HuH-7.5 (cell line): ENCODE results near the gene NAB2.
"Not testable (repeated sequence)": the region's sequence is repeated elsewhere in the genome, so short reads cannot be mapped to it uniquely, and the experiment has no call there.

ENCODE experiments used
- DNase-seq: peaks from one replicate; pipeline ENCODE4 v3.0.0; 2011; ENCODE audit warnings: low spot score

NAB2 gene

DNA sequence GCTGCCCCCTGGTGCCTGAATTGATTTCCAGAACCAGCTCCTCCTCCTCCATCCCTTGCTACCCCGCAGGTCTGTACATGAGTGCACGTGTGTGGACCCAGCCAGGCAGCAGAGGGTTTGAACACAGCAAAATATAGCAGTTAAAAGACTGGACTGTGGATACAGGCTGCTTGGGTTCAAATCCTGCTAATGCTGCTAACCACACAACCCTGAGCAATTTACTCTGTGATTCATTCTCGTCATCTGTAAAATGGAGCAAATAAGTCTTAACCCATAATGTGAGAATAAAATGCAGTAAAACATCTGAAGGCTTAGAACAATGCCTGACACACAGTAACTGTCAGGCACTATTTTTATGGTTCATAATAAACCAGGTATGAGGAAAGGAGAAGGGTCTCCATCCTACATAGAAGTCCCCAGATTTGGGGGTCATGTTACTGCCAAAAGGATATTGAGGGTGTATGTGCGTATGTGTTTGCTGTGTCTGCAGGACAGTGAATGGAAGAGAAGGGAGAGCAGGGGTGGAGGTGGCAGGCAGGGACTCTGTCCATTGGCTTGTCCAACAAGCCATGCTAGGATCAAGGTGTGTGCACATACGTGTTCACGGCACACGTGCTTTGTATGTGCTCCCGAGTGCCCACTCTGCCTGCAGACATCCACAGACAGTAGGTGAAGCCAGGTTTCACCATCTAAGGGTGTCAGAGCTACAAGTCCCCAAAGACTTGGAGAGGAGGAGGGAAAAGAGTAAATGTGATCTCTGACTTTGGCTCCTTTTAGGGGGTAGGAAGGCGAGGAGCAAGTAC lies 23.8 kb downstream of the NAB2 start:
- no peak for DNase-seq

DNA sequence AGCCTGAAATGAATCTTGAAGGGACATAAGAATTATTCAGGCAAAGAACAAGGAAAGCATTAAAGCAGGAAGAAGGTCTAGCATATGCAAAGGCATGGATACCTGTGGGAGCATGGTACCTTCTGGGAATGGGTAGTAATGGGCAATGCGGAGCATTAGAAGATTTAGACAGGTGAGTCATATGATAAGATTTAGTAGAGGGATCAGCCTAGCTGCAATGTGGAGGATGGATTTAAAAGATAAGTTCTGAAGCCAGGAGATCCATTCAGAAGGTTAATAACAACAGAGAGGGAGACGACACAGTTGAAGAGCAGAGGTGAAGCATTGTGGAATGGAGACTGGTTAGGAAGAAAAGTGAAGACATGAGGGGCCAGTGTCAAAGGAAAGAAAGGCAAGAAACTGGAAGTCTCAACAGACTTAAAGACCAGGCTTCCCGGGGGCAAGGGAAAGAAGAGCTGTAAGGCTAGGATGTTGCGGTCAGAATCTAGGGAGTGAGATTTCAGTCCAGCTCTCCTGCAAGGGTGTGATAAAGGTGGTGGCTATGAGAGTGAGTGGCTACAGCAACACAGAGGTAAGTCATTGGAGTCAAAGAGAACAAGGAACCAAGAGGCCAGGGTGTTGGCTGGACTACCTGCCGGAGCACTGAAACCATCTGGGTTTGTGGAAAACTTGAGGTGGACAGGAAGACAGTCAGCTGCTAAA lies 27.8 kb downstream of the NAB2 start:
- no peak for DNase-seq

DNA sequence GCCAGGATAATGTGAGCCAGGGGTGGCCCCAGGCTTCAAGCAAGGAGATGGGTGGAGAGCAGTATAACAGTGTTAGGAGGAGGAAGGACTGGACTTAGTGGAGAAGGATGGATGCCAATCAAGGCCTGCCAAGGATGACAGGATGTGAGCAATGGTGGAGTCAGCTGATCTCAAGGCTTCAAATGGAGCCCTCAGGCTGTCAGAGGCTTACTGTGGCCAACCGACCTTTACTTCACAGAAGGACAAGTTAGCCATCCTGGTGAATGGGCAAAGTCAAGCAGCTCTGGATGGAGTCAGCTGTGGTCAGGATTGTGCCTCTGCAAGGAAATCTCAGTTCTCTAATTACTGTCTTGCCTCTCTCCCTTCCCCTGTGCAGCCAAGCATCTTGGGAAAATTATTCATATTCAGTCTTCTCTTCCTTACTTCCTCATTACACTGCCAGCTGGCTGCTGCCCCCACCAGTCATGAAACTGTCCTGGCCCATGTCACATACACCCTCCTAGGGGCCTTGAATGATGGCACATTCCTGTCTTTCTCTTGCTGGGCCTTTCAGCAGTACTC lies 29.9 kb downstream of the NAB2 start:
- no peak for DNase-seq

DNA sequence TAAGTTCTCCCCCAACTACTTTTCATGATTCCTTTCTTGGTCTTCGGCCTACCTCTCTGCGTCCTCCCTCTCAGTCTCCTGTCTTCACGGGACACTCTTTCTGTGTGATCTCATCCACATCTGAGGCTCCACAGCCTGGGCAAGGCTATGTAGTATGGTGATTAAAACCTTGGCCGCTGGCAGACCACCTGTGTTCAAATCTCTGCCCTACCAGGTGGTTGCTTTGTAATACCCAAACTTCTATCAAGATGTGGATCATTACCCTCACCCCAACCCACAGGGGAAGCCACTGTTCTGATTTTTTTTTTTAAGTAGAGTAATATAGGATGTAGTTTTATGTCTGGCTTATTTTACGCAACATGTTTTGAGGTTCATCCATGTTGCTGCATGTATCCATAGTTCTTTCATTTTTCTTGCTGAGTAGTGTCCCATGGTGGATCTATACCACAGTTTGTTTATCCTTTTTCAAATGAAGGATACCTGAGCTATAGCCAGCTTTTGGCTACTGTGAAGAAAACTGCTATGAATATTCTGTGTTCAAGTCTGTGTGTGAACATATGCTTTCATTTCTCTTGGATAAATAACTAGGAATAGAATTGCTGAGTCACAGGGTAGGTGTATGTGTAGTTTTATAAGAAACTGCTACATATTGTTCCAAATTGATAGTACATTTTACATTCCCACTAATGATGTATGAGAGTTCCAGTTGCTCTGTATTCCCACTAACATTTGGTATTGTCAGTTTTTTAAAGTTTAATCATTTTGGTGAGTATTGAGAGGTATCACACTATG lies 30.6 kb downstream of the NAB2 start:
- no peak for DNase-seq

DNA sequence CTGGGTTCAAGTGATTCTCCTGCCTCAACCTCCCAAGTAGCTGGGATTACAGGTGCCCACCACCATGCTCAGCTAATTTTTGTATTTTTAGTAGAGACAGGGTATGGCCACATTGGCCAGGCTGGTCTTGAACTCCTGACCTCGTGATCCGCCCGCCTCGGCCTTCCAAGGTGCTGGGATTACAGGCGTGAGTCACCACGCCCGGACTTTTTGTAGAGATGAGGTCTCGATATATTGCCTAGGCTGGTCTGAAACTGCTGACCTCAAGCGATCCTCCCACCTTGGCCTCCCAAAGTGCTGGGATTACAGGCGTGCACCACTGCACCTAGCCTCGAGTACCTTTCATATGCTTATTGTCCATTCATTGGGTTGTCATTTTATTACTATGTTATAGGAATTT lies 31.8 kb downstream of the NAB2 start:
- not testable (repeated sequence) for DNase-seq

DNA sequence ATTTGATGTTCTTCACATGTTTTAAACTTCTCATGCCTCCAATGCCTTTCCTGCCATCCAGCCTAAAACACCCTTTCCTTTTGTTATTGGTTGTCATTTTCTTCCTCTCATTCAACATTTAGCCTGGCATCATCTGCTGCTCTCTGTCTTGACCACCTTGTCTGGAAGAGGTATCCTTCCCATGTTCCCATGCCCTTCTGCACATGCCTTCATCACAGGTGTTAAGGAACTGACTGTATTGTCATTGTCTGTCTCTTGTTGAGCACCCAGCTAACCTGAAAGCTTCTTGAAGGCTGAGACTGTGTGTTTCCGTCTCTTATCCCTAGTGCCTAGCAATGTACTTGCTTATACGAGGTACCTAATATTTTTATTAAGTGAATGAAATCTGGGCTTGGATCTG lies 34.9 kb downstream of the NAB2 start:
- DNase-seq = no peak

DNA sequence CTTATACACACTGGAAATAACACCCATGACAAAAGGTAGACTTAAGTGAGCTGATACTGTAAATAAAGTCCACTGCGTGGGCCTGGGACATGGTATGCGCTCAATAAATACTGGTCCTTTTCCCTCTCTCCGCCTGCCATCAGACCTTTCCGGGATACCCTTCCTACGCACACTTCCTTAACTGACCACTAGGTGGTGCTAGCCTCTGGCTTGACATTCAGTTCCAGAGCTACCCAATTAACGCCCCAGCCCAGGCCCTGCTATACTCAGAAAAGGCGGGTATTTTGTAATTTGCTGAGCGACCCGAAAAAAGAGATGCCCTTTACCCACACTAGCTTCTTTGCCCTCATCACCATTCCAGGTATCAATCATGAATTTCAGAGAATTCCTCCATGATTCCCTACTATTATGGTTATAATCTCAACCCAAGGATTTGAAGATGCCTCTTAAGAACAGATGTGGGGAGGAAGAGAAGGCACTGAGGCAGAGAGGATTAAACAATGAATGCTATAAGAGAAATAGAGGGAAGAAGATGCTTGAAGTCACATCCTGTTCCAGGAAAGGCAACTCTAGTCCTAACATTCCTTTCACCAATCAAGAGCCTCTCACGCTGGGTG lies 35.5 kb downstream of the NAB2 start:
- DNase-seq = no peak

DNA sequence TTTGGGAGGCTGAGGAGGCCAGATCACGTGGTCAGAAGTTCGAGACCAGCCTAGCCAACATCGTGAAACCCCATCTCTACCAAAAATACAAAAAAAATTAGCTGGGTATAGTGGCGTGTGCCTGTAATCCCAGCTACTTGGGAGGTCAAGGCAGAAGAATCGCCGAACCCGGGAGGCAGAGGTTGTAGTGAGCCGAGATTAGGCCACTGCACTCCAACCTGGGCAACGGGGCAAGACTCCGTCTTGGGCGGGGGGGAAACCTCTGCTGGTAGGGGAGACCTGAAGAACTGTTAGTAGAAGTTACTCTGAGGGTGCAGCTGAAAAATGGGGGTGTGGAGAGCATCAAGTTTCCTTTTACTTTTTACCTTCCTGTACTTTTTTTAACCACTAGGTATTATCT lies 37.1 kb downstream of the NAB2 start:
- no peak for DNase-seq

DNA sequence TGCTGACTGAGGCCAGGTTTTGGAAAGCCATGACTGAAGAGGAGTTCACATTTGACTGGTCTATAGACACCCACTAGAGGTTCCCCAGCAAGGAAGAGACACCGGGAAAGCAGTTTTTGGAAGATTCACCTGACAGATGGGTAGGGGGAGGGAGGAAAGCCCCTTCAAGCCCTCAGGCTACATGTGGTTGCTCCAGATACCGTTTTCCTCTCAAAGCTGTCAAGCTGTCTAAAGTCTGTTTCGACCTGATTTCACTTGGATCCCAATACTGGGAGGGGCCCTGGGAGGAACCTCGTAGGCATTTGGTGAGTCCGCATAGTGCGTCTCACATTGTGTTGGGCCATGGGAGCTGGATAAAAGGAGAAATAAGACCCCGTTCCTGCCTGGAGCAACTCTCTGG lies 37.6 kb downstream of the NAB2 start:
- no peak for DNase-seq

DNA sequence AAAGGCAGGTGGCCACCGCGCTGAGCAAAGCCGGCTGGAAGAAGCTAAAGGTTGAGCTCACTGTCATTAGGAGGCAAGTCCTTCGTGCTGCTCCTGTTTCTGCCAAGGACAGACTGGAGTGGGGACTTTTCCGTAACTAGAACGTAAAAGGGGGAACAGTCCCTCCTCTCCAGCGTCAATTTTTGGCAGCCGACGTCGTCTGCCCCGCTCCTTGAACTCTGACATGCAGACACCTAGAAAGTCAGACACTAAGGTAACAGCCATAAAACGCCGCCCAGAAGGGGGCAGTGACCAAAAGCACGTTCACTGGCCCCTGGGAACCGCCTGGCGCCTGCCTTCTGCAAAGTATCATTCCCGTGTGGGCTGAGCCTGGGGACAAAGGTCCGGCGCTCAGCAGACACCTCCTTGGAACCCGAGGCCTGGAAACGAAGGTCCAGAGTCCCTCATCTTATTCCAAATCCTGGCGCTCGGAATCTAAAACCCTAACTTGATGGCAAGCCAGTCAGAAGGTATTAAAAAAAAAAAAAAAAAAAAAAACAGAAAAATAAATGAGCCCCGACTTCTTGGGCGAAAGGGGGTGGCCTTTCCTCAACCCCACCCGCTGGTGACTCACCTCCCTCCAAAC lies 38.3 kb downstream of the NAB2 start:
- peak; percentile 59 for DNase-seq

DNA sequence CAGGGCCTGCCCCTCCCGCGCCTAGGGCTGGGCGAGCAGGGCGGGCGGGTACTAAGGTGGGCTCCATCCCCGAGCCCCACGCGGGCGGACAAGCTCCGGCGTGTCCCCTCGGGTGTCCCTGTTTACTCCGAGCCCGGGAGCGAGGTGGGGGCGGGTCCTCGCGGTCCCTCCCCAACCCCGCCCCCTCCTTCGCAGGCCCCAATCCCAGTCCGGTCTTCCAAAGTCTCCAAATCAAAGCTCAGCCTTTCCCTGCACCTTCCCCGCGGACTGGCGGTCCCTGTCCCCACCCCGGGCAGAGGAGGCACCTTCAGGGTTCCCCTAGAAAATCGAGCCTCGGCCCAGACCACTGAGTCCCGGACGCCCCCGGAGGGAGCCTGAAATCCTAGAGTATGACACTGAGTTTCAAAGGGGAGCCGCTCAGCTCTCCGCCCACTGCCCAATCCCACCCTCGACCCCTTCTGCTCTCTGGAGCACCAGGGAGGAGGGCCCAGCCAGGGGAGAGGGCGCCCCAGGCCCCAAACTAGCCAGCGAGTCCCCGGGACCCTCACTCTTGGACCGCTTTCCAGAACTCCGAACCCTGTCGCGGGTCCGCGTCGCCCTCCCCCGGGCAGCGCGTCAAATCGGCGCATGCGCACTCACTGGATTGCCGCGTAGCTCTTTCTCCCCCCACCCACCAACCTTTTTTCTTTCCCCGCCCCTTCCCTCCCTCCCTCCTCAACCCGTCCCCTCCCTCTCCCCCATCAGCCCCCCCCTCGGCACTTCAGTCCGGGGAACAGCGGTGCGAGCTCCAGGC lies 39.0 kb downstream of the NAB2 start, which contains the start of gene LRP1:
TSS of gene LRP1 (plus strand) at position 758 of the 793 bp plus-strand sequence. CDS start 482 bp downstream, outside the sequence.
- DNase-seq = peak; percentile 81

DNA sequence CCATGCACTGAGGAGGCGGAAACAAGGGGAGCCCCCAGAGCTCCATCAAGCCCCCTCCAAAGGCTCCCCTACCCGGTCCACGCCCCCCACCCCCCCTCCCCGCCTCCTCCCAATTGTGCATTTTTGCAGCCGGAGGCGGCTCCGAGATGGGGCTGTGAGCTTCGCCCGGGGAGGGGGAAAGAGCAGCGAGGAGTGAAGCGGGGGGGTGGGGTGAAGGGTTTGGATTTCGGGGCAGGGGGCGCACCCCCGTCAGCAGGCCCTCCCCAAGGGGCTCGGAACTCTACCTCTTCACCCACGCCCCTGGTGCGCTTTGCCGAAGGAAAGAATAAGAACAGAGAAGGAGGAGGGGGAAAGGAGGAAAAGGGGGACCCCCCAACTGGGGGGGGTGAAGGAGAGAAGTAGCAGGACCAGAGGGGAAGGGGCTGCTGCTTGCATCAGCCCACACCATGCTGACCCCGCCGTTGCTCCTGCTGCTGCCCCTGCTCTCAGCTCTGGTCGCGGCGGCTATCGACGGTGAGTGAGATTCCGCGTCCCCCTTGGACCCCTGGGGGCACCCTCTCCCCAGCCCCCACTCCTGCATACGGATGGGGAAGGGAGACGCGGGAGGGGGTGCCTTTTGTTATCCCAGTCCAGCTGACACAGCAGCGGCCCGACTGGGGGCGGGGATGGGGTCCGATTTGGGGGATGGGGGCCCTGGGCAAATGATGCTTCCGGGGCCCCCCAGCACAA lies 39.8 kb downstream of the NAB2 start:
- DNase-seq = no peak

DNA sequence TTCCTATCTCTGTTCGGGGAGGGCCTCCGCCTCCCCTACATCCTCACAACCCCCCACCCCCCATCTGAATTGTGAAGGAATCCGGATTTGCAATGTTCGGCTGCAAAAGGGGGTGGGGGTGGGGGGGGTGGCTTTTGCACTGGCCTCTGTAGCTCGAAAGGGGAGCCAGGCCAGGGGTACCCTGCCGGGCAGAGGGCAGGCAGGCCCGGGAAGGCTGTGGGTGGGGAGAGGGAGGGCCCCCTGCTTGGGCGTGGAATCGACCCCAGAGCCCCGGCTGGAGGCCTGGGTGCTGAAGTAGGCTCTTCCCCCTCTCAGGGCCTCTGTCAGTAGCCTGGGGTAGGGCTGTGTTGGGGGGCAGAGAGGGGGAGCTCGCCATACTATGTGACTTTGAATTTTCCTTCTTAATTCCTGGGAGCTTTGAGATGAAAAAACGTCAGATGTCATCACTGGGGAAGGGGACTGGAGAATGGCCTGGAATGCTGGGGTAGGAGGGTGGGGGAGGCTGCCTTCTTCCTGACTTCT lies 40.5 kb downstream of the NAB2 start:
- peak; percentile 28 for DNase-seq

DNA sequence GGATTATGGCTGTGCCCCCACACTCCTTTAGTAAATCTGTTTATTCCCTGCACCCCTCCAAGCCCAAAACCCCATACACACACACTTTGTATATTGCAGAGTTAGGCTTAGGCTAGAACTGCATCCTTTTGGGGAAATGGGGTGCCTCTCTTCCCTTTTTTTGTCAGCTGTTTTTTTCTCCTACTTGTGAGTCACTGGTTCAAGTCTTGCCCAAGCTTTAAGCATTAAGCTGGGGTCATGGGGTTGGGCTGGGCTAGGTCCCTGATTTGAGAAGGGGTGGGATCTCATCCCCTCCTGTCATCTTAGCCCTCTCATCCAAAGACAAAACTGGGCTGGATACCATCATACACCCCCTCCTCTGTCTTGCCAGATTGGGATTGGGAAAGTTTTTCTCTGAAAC lies 41.0 kb downstream of the NAB2 start:
- DNase-seq = no peak

DNA sequence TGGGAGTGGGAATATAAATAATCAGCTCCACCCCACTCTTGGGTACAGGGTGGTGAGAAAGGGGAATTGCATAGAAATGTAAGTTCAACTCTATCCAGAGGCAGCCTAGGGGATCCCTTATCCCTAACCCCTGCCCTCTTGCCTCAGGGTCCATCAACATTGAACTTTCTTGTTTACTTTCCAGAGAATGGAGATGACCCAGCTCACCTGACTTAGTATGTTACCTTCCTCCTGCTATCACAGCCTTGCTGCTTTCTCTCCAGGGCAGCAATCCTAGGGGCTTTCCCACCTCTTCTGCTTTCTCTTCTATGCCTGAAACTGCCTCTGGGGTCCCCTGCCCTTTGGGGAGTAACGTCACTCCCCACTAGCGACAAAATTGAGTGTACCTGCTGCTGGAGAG lies 42.0 kb downstream of the NAB2 start:
- DNase-seq = peak; percentile 74

DNA sequence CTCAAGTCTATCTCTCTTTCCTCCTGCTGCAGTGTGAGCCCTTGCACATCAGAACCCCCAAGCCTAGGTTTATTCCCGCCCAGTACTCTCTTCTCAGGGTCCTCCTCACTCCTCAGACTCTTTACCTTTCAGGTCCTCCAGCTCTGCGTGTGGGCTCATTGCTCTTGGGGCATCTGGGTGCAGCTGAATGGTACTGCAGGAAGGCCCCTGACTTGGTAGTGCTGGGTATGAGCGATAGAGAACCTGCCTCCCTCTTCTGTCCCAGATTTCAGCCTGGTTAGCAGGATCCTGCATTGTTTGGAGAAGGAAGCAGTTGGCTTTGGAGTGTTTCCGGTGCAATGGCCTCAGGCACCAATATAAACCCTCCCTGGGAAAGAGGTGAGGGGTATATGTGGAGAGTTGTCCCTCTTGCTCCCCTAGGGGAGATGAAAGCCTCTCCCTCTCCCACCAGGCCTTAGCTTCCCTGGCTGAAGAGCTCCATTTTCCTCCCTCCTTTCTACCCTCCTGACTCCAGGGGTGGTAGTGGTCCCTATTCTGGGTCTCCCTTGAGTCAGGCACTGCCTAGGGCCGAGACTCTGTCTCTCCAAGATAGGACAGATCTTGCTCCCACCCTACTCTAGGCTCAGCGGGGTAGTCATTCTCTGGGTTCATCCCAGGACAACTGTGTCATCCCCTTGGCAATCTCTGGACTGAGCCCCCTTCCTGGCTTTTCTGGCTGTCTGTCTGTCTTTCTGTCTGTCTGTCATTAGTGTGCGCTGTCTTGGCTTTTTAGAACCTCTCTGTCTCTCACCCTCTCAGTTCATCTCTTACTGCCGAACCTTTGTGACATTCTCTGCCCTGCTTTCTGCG lies 43.2 kb downstream of the NAB2 start:
- peak; percentile 15 for DNase-seq

DNA sequence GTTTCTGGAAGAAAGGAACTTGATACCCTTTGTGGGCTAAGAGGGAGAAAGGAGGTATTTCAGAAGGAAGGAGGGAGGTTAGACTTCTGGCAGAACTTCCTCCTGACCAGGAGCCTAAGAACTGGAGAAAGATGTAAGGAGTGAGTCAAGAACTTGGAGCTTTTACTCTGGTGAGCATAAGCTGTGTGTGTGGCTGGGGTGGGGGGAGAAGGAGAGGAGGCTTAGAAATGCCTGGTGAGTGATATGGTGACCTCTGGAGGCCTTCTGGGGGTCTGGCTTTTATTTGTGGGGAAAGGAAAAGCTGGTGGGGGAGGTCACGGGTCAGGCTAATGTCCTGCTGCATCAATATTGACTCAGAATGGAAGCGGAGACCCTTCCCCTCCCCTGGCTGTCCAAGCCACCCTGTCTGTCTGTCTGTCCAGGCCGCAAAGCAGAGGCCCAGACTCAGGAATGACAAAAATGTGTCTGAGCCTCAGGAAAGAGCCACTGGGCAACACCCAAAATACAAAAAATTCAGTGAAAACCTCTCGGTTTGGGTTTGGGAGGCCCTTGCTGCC lies 44.2 kb downstream of the NAB2 start:
- DNase-seq = peak; percentile 14

DNA sequence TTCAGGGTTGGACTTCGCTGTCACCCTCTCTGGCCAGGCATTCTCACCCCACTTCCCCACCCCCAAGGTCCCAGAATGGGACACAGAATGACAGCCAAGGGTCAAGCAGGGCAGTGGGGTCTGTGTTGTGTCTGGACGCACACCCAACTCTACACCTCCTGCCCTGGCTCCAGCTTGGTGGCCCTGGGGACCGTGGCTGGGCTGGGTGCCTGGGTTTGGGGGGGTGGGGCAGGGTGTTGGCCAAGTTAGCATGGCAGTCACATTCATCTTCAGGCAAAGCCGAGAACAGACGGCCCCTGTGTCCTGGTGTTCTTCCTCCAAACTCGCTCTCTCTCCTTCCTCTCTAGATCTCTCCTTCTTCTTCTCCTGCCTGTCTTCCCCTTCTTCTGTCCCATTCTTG lies 45.0 kb downstream of the NAB2 start:
- peak; percentile 1 for DNase-seq
